Nephron (organoid): Measurements from ENCODE around the gene HINT3.
A peak's percentile ranks its signal among the peaks of the same experiment; 100 is the strongest.
"Not testable (repeated sequence)": the region's sequence is repeated elsewhere in the genome, so short reads cannot be mapped to it uniquely, and the experiment has no call there.

Experiments
- H3K27ac Mint-ChIP-seq, 3 experiments: 2 replicates each; pipeline ENCODE4 v1.8.0; 2020; ENCODE audit warnings: mixed read lengths in 3 of 3, mild to moderate bottlenecking in 2 of 3, moderate library complexity in 1 of 3
- H3K27me3 Mint-ChIP-seq: 2 replicates; pipeline ENCODE4 v1.8.0; 2021; ENCODE audit warnings: low read depth, mild to moderate bottlenecking, moderate library complexity, mixed read lengths
- H3K36me3 Mint-ChIP-seq: 2 replicates; pipeline ENCODE4 v1.8.0; 2020; ENCODE audit warnings: low read depth, mixed read lengths
- H3K4me1 Mint-ChIP-seq: 2 replicates; pipeline ENCODE4 v1.8.0; 2020; ENCODE audit warnings: mixed read lengths
- H3K4me3 Mint-ChIP-seq, 3 experiments: 2 replicates each; pipeline ENCODE4 v1.8.0; 2020; ENCODE audit warnings: mild to moderate bottlenecking in 3 of 3, mixed read lengths in 3 of 3, moderate library complexity in 2 of 3
- H3K9me3 Mint-ChIP-seq: 2 replicates; pipeline ENCODE4 v1.8.0; 2020; ENCODE audit warnings: mixed read lengths
- CTCF ChIP-seq, 3 experiments: fragments of 200-600 bp; sonication (generic); IDR thresholded peaks; one replicate each; pipeline ENCODE4 v1.5.0; 2021; ENCODE audit warnings: antibody characterized with exemption in 3 of 3; ENCODE audit not compliant: unreplicated experiment in 3 of 3

HINT3 gene

GRCh38 chr6:126007800-126008199 is 51.2 kb downstream of the HINT3 start:
- no peak overlapping the region for H3K4me3 Mint-ChIP-seq
- TF ChIP-seq CTCF (IDR thresholded peaks at IDR 0.05; ENCODE audit: unreplicated experiment in 3 of 3) = no peak
- peaks cover 3% of the 10 kb centered on the region for H3K9me3 Mint-ChIP-seq
- H3K36me3 Mint-ChIP-seq = peaks cover 66% of the 10 kb centered on the region
- H3K27ac Mint-ChIP-seq = no peak overlapping the region
- no peaks in the 10 kb centered on the region for H3K27me3 Mint-ChIP-seq
- H3K4me1 Mint-ChIP-seq = peaks cover 4% of the 10 kb centered on the region

GRCh38 chr6:126010040-126010439 is 53.5 kb downstream of the HINT3 start:
- H3K4me1 Mint-ChIP-seq = peaks cover 4% of the 10 kb centered on the region
- peaks cover 57% of the 10 kb centered on the region for H3K36me3 Mint-ChIP-seq
- no peak overlapping the region for H3K27ac Mint-ChIP-seq
- no peak overlapping the region for H3K4me3 Mint-ChIP-seq
- H3K9me3 Mint-ChIP-seq = no peaks in the 10 kb centered on the region
- no peak for TF ChIP-seq CTCF (IDR thresholded peaks at IDR 0.05; ENCODE audit: unreplicated experiment in 3 of 3)
- H3K27me3 Mint-ChIP-seq = no peaks in the 10 kb centered on the region

- H3K27ac Mint-ChIP-seq = peak overlapping the region in 1 of 3 experiments; percentile 21
- peaks cover 73% of the 10 kb centered on the region for H3K36me3 Mint-ChIP-seq
- no peaks in the 10 kb centered on the region for H3K27me3 Mint-ChIP-seq
- no peaks in the 10 kb centered on the region for H3K9me3 Mint-ChIP-seq
- TF ChIP-seq CTCF (IDR thresholded peaks at IDR 0.05; ENCODE audit: unreplicated experiment in 3 of 3) = no peak
- no peak overlapping the region for H3K4me3 Mint-ChIP-seq
- H3K4me1 Mint-ChIP-seq = no peaks in the 10 kb centered on the region
Observed at GRCh38 chr6:126015863-126016262, 59.3 kb downstream of the HINT3 start.

- Mint-ChIP-seq H3K27me3 (no peaks in the 10 kb centered on the region), H3K27ac (no peak overlapping the region), H3K36me3 (peaks cover 75% of the 10 kb centered on the region), H3K4me3 (no peak overlapping the region), H3K4me1 (no peaks in the 10 kb centered on the region), H3K9me3 (no peaks in the 10 kb centered on the region)
- TF ChIP-seq CTCF (IDR thresholded peaks at IDR 0.05; ENCODE audit: unreplicated experiment in 3 of 3) = no peak
Observed at GRCh38 chr6:126016591-126016990, 60.0 kb downstream of the HINT3 start.

GRCh38 chr6:126017668-126018067 is 61.1 kb downstream of the HINT3 start:
- H3K9me3 Mint-ChIP-seq = no peaks in the 10 kb centered on the region
- H3K4me1 Mint-ChIP-seq = no peaks in the 10 kb centered on the region
- peaks cover 72% of the 10 kb centered on the region for H3K36me3 Mint-ChIP-seq
- H3K27ac Mint-ChIP-seq = no peak overlapping the region
- TF ChIP-seq CTCF (IDR thresholded peaks at IDR 0.05; ENCODE audit: unreplicated experiment in 3 of 3) = no peak
- no peak overlapping the region for H3K4me3 Mint-ChIP-seq
- H3K27me3 Mint-ChIP-seq = no peaks in the 10 kb centered on the region

GRCh38 chr6:126020305-126021050 is 63.9 kb downstream of the HINT3 start:
- Mint-ChIP-seq H3K27ac (no peak overlapping the region), H3K9me3 (no peaks in the 10 kb centered on the region), H3K4me1 (no peaks in the 10 kb centered on the region), H3K4me3 (no peak overlapping the region), H3K27me3 (no peaks in the 10 kb centered on the region), H3K36me3 (peaks cover 74% of the 10 kb centered on the region)
- TF ChIP-seq CTCF (IDR thresholded peaks at IDR 0.05; ENCODE audit: unreplicated experiment in 3 of 3) = no peak

DNA sequence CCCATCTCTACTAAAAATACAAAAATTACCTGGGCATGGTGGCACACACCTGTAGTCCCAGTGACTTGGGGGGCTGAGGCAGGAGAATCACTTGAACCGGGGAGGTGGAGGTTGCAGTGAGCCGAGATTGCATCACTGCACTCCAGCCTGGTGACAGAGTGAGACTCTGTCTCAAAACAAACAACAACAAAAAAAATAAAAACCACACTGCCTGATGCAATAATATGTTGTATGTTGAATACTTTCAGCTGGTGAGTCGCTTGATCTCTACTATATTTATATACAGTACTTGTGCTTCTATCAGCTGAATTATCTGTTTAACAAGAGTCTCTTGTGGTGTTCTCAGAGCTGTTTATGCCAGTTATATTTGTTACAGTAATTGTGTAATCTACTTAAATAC is 66.9 kb downstream of the HINT3 start:
- H3K36me3 Mint-ChIP-seq = peaks cover 71% of the 10 kb centered on the region
- H3K9me3 Mint-ChIP-seq, H3K4me1 Mint-ChIP-seq, H3K27ac Mint-ChIP-seq, H3K27me3 Mint-ChIP-seq, H3K4me3 Mint-ChIP-seq: not testable (repeated sequence)
